GM21515 (cell line): ENCODE results near the gene RAB22A.

Experiments
- ATAC-seq: cut with Tn5 transposase; IDR thresholded peaks from one replicate; pipeline ENCODE4 v1.9.1; 2021; ENCODE audit not compliant: unreplicated experiment

RAB22A gene

GRCh38 chr20:58300321-58300720 lies 9.2 kb upstream of the RAB22A start:
- ATAC-seq = no peak

- ATAC-seq = no peak
These were observed 6.0 kb upstream of the RAB22A start for GRCh38 chr20:58303547-58303946.

GRCh38 chr20:58305061-58305460 lies 4.5 kb upstream of the RAB22A start:
- no peak for ATAC-seq

- ATAC-seq = no peak
These were observed 2.9 kb upstream of the RAB22A start for GRCh38 chr20:58306421-58307261.

- no peak for ATAC-seq
These were observed 2.2 kb upstream of the RAB22A start for GRCh38 chr20:58307270-58307669.

- ATAC-seq = no peak
These were observed 1.2 kb upstream of the RAB22A start for GRCh38 chr20:58308290-58308679.

GRCh38 chr20:58308680-58309527 lies 611 bp upstream of the RAB22A start:
- ATAC-seq = peak; percentile 52

GRCh38 chr20:58310291-58310782 lies 822 bp downstream of the RAB22A start:
- ATAC-seq = no peak

- ATAC-seq = no peak
These were observed 3.3 kb downstream of the RAB22A start for GRCh38 chr20:58312836-58313235.

GRCh38 chr20:58313396-58313795 lies 3.9 kb downstream of the RAB22A start:
- no peak for ATAC-seq

GRCh38 chr20:58321205-58321604 lies 11.7 kb downstream of the RAB22A start:
- no peak for ATAC-seq

GRCh38 chr20:58322083-58322482 lies 12.6 kb downstream of the RAB22A start:
- ATAC-seq = no peak

- no peak for ATAC-seq
These were observed 16.4 kb downstream of the RAB22A start for GRCh38 chr20:58325912-58326311.

- ATAC-seq = no peak
These were observed 17.7 kb downstream of the RAB22A start for GRCh38 chr20:58327211-58327610.

- ATAC-seq = no peak
These were observed 19.3 kb downstream of the RAB22A start for GRCh38 chr20:58328836-58329235.

GRCh38 chr20:58329711-58330110 lies 20.2 kb downstream of the RAB22A start:
- no peak for ATAC-seq

GRCh38 chr20:58330249-58330648 lies 20.7 kb downstream of the RAB22A start:
- ATAC-seq = no peak

- no peak for ATAC-seq
These were observed 21.2 kb downstream of the RAB22A start for GRCh38 chr20:58330687-58331086.

- no peak for ATAC-seq
These were observed 22.5 kb downstream of the RAB22A start for GRCh38 chr20:58331961-58332551.

- no peak for ATAC-seq
These were observed 30.2 kb downstream of the RAB22A start for GRCh38 chr20:58339741-58340140.

GRCh38 chr20:58340151-58340550 lies 30.6 kb downstream of the RAB22A start:
- no peak for ATAC-seq

- ATAC-seq = no peak
These were observed 31.3 kb downstream of the RAB22A start for GRCh38 chr20:58340853-58341252.
